Brain microvascular endothelial cell (primary cell): ENCODE data around the gene ETDC.

Source experiments
- DNase-seq: peaks from one replicate; pipeline ENCODE4 v3.0.0-alpha.2; 2020
- H3K27ac ChIP-seq: fragments of 250-450 bp; sonication (Bioruptor Pico); 2 replicates; pipeline ENCODE4 v1.5.1; 2020; ENCODE audit warnings: mild to moderate bottlenecking, moderate library complexity
- H3K27me3 ChIP-seq: fragments of 250-450 bp; sonication (Bioruptor Pico); replicated peaks from 2 replicates; pipeline ENCODE4 v1.5.1; 2020; ENCODE audit warnings: mild to moderate bottlenecking
- H3K36me3 ChIP-seq: fragments of 250-450 bp; sonication (Bioruptor Pico); replicated peaks from 2 replicates; pipeline ENCODE4 v1.5.1; 2020; ENCODE audit warnings: mild to moderate bottlenecking
- H3K4me3 ChIP-seq: 2 replicates; pipeline ENCODE4 v1.5.1; 2011; ENCODE audit warnings: low read depth, mild to moderate bottlenecking, control low read depth, low read length, moderate library complexity
- in situ Hi-C: cut with HindIII; loops from 2 replicates; pipeline ENCODE4 v1.10.0; 2017; ENCODE audit warnings: low sequenced_read_pairs, low pct_ligation_motif_present
- TF ChIP-seq, protein P1 (sequence below): IDR thresholded peaks from 2 replicates; pipeline ENCODE4 v1.5.1; 2011; ENCODE audit warnings: low read depth, mild to moderate bottlenecking, moderate library complexity, low read length, control low read depth, inconsistent platforms; ENCODE audit errors: missing control alignments

Gene ETDC

DNA sequence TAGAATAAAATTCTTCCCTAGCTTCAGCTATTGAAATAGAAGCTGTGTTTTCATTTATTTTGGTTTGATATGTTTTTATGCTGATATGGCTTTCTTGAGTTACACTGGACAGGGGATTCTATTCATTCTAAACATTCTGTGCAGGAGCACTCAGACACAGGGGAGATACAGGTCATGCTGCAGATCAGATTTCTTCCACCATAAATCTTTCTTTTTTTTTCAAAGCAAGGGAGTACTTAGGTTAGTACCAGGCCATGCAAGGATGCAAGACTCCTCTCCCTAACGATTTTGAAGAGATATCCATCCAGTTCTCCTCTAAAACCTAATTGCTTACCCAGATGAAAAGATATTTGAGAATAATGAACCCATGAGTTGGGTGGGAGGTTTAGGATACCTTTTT lies 21.4 kb downstream of the ETDC start:
- H3K36me3 ChIP-seq: no peaks in the 10 kb centered on the region
- no peaks in the 10 kb centered on the region for H3K27me3 ChIP-seq
- H3K27ac ChIP-seq: no peak overlapping the region
- no peak for DNase-seq
- in situ Hi-C loops: no loop called here
- TF ChIP-seq, protein P1, sequence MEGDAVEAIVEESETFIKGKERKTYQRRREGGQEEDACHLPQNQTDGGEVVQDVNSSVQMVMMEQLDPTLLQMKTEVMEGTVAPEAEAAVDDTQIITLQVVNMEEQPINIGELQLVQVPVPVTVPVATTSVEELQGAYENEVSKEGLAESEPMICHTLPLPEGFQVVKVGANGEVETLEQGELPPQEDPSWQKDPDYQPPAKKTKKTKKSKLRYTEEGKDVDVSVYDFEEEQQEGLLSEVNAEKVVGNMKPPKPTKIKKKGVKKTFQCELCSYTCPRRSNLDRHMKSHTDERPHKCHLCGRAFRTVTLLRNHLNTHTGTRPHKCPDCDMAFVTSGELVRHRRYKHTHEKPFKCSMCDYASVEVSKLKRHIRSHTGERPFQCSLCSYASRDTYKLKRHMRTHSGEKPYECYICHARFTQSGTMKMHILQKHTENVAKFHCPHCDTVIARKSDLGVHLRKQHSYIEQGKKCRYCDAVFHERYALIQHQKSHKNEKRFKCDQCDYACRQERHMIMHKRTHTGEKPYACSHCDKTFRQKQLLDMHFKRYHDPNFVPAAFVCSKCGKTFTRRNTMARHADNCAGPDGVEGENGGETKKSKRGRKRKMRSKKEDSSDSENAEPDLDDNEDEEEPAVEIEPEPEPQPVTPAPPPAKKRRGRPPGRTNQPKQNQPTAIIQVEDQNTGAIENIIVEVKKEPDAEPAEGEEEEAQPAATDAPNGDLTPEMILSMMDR: no peak
- no peak overlapping the region for H3K4me3 ChIP-seq

- TF ChIP-seq, protein P1: no peak
- in situ Hi-C loops: no loop called here
- no peak overlapping the region for H3K27ac ChIP-seq
- H3K27me3 ChIP-seq: no peaks in the 10 kb centered on the region
- no peaks in the 10 kb centered on the region for H3K36me3 ChIP-seq
- H3K4me3 ChIP-seq: no peak overlapping the region
- no peak for DNase-seq
These were observed 22.2 kb downstream of the ETDC start for GRCh38 chrX:135331525-135331924.

DNA sequence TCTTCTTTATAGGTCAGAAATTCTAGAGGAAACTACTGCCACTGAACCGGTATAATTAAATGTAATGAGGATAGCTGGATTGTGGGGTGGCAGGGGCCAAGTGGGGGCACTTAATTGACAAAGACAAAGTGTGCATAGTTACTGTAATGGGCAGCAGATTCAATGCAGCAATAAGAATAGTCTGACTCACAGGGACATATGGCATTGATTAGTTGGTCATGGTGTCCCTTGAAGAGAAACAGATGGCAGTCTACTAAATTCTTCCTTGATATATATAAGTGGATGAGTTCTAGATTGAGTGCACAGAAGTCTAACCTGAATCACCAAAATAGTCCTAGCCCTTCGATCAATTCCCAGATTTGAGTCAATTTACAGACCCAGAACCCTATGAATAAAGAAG lies 31.6 kb downstream of the ETDC start:
- TF ChIP-seq, protein P1: no peak
- in situ Hi-C loops: no loop called here
- DNase-seq: no peak

DNA sequence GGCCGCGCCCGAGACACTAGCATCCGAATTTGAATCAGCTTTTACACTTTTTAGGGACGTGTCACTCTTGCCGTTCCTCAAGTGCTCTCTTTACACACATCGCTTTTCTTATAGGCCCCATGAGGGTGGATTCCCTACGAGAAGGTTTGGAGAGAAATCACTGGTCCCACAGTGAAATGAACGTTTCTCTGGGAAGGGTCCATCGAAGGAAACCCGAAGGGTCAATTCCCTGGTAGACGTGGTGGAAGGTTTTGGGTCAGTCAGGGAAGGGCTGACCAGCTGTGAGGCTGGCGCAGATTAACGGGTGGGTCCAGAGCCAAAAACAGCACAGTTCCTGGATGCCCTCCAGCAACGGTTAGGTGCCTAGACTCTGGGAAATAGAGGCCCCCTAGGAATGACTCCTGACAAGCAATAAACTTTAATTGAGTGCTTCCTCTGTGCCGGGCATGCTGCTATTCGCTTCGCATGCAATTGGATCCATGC lies 35.9 kb downstream of the ETDC start:
- H3K27me3 ChIP-seq: no peaks in the 10 kb centered on the region
- peak overlapping the region; percentile 75 for H3K4me3 ChIP-seq
- no peaks in the 10 kb centered on the region for H3K36me3 ChIP-seq
- in situ Hi-C loops: no loop called here
- TF ChIP-seq, protein P1: no peak
- peak overlapping the region; percentile 86 for H3K27ac ChIP-seq
- DNase-seq: peak; percentile 27

More for the DNA sequence above, 31.6 kb downstream of the ETDC start:
- Histone ChIP-seq H3K36me3 (no peaks in the 10 kb centered on the region), H3K27me3 (no peaks in the 10 kb centered on the region), H3K27ac (no peak overlapping the region), H3K4me3 (no peak overlapping the region)

GRCh38 chrX:135346975-135347374 lies 37.7 kb downstream of the ETDC start:
- in situ Hi-C loops: no loop called here
- no peaks in the 10 kb centered on the region for H3K36me3 ChIP-seq
- TF ChIP-seq, protein P1: no peak

GRCh38 chrX:135347381-135348016 lies 38.2 kb downstream of the ETDC start:
- in situ Hi-C loops: no loop called here
- H3K27ac ChIP-seq: no peak overlapping the region
- TF ChIP-seq, protein P1: no peak

More at GRCh38 chrX:135346975-135347374, 37.7 kb downstream of the ETDC start:
- H3K4me3 ChIP-seq: no peak overlapping the region
- no peak for DNase-seq
- H3K27ac ChIP-seq: no peak overlapping the region
- H3K27me3 ChIP-seq: no peaks in the 10 kb centered on the region

More at GRCh38 chrX:135347381-135348016, 38.2 kb downstream of the ETDC start:
- no peak for DNase-seq
- Histone ChIP-seq H3K27me3 (no peaks in the 10 kb centered on the region), H3K36me3 (no peaks in the 10 kb centered on the region), H3K4me3 (no peak overlapping the region)
